Activated CD8-positive, alpha-beta memory T cell treated with anti-CD3 and anti-CD28 coated beads, Interleukin-2, amount 50 U/mL, for 24 hours (primary cell): ENCODE measurements around the gene LDLRAD3.

Experiments used
- DNase-seq: peaks from one replicate; pipeline ENCODE4 v3.0.0-alpha.2; 2020; ENCODE audit errors: extremely low read depth

Gene LDLRAD3

DNA sequence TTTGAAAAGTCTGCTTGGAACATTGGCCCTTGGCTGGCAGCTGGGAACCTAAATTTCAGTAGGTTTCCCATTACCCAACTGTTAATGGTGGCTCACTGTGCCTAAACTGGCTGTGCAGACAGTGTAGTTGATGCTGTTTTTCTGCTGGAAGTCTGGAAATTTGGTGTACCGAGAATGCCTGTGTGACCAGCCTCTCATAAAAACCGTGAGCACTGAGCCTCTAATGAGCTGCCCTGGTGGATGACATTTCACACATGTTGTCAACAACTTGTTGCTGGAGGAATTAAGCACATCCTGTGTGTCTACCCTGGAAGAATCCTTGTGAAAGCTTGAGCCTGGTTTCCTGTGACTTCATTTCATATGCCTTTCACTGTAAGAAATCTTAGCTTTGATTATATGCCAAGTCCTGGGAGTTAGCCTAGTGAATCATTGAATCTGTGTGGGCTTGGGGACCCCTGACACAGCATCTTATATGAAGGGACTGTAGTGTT, 131.1 kb downstream of the LDLRAD3 start:
- no peak for DNase-seq

DNA sequence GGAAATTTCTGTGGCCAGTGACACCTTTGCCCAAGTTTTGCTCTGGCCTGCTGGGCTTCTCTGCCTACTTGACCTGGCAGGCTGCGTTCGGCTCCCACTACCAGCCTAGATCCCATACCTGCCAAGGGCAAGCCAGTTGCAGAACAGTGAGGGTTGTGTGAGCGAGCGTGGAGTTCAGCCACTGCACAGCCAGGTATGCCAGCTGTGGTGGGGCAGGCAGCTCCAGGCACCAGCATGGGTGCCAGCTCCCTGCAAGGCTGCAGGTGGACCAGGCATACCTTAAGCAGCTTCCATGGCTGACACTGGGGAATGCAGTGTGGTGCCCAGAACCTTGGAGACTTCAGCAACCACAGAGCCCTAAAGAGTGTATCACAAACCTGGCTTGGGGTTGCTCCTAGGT, 133.5 kb downstream of the LDLRAD3 start:
- no peak for DNase-seq

DNA sequence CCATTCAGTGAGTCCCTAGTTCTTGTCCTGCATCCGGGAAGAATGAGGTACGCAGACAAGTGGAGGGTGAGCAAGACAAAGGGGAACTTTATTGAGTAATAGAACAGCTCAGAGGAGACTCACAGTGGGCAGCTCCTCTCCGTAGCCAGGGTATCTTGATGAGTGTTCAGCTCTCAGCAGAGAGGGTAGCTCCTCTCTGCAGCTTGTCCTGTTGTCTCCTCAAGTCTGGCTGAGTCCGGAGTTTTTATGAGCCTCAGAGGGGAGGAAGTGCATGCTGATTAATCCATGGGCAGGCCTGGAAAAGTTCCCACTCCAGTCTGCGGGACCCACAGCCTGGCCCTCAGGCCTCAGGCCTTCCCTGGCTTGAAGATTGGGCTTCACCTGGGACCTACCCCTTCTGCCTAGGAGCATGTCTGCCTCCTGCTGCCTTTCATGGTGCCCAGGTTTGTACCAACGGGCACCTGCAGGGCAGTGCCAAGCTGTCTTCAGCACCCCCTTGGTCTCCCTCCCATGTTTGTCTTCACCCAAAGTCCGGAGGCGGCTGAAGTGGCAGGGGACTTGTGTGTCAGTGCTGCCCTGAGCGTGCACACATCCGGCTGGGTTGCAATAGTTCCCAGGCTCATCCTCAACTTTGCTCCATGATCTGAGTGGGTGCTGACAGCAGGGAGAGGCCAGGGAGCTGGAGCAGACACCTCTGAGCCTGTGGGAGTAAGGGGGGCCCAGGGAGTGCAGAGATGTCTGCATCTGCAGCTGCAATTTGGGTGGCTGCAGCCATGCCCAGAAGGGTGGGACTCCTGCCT, 134.2 kb downstream of the LDLRAD3 start:
- no peak for DNase-seq

DNA sequence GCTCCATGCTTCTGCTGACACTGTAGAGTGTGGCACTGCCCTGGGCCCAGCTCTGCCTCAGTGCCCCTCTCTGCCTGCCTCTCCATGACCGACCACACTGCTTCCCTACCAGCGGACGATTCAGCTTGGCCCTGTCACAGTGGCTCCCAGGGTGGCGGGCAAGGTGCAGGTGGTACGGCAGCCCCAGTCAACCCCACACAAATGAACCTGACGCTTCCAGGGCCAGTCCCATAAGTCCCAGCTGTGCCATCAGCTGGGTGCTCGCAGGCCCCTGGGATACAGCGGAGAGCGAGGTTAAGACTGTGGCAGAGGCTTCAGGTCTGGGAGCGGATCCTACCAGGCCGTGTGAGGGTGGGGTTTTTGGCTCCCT, 134.8 kb downstream of the LDLRAD3 start:
- no peak for DNase-seq

- DNase-seq, result no peak
Measured at GRCh38 chr11:36079878-36080675, 136.2 kb downstream of the LDLRAD3 start.

- no peak for DNase-seq
Measured at GRCh38 chr11:36081274-36081945, 137.5 kb downstream of the LDLRAD3 start.

DNA sequence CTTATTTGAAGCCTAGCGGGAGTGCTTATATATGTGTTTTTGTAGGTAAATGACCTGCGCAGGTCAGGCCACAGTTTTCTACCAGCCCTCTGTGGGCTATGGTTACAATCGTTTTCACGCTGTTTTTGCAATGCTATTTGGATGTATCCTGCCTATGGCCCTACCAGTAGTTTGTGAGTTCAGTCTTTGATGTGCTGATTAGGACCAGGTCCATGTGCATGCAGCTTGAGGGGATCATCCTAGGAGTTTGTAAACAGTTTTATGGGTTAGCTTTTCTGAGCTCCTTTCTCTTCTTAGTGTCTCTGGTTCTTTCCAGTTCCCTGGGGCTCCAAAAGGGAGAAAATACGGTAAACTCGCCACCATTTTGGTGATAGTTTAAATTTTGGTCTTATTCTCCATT, 142.5 kb downstream of the LDLRAD3 start:
- no peak for DNase-seq

GRCh38 chr11:36088266-36088972, 144.6 kb downstream of the LDLRAD3 start:
- no peak for DNase-seq

GRCh38 chr11:36089920-36090319, 146.1 kb downstream of the LDLRAD3 start:
- no peak for DNase-seq

DNA sequence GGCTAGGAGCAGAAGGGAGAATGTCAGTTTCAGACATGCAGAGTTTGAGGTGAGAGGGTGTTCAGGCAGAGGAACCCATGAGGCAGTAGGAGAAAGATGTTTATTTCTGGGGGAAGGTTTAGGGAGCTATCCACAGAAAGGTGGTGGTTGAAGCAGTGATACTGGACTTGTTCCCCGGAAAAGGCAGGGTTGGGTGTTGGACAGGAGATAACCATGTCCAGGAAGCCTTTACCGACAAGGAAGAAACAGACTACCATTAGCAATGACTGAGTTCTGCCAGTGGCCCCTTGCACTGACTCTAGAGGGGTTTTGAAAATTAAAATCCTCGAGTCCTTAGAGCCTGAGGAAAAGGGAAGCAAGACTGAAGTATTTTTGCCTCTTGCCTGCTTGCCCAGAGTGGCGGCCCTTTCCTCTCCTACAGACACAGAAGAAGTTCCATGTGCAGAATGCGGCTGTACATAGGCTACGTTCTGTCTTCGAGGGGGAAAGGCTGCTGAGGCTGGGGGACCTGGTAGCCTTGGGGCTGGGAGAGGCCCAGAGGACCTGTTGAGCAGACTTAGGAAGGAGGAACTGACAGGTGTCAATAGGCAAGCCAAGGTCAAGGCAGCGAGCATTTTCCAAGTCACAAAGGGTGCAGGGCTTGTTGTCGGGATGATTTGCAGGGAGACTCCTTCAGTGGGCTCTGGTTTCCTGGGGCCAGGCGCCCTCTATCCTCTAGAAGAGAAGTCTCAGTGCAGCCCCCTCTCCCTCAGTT, 146.7 kb downstream of the LDLRAD3 start:
- no peak for DNase-seq

DNA sequence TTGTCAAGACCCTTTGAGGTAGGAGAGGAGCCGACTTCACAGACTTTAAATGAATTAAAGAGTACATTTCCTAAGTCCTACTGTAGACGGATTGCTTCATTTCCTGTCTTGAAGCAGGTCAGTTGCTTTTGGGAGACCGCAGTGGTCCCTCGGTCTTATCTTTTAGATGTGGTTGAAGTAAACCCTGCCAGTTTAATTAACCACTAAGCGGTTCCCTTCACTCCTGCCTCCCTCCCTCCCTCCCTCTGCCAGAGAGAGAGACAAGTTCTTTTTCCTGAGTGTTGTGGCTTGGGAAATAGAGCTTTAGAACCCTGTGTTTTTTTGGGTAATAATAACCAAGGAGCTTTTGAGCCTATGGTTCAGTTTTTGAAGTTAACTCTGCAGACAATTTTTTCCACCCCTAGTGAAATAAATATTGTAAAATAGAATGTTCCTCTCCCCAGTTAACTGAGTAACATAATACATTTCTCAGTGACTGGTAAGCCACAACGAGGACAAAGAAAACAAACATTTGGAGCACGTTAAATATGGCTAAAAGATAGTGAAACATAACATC, 147.5 kb downstream of the LDLRAD3 start:
- DNase-seq, result no peak

DNA sequence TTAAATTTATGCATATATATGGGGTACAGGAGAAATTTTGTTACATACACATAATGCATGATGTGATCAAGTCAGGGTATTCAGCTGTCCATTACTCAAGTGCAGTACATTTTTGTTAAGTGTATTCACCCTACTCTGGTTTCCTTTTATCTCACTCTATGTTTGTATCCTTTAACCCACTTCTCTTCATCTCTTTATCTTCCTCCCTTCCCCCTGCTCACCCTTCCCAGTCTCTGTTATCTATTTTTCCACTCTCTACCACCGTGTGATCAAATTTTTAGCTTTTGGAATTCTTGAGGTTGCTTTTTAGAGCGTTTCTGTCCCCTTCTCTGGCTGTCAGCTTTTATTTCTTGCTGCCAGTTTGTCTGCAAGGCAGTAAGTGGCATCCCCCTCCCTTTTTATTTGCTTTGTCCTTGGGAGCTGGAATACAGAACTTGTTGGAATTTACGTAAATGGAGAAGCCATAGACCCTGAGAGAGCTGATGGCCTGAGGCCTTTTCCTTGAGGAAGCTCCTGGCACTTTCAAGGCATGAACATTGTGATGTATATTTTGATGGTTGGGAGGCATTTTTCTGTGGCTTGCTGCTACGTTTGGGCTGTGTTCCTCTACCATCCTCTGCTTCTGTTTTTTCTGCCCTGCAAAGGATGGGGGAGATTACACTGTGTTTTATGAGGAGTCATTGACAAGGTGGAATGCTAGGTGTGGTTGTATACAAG, 148.6 kb downstream of the LDLRAD3 start:
- DNase-seq, result no peak

DNA sequence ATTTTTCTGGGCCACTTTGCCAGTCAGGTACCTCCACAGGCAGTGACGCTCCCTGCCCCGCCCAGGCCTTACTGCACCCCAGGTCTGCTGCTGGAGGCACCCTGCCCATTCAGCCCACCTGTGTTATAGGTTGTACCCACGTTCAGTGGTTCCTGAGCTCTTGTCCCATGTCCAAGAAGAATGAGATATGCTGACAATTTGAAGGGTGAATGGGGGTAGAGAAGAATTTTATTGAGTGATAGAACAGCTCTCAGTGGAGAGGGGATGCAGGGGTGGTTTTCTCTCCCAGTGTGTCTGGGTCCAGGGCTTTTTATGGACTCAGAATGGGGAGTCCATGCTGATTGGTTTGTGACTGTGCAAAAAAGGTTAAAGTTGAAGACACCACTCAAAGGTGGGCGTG, 149.7 kb downstream of the LDLRAD3 start:
- no peak for DNase-seq

DNA sequence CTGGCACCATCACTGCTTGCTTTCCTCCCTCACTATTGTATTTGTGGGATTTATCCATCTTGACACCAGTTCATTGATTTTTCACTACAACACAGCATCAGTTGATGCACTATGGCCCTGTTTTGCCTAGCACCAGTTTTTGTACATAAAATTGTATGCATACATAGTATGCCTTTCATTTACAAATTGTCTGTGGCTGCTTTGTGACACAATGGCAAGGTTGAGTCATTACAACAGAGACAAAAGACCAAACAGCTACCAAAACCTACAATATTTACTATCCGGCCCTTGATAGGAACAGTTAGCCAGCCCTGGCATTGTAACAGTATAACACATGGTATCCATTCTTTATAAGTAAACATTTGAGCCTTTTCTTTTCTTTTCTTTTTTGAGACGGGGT, 150.3 kb downstream of the LDLRAD3 start:
- no peak for DNase-seq

DNA sequence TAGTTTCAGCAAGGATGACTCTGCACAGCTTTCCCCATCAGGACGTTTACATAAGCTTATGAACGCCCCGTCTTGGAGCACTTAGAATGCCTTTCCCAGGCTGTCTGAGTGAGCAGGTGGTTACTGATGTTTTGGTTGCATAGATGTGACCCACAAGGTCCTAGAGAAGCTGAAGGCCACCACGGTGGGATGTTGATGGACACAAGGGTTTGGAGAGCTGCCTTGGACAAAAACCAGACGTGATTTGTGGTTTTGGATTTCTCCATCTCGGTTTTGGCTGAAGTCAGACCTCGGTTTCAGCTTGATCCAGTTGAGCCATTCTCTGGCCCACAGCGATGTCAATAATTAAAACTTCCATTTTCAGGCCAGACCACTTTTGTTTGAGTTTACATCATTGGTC, 151.9 kb downstream of the LDLRAD3 start:
- no peak for DNase-seq

GRCh38 chr11:36097219-36097650, 153.4 kb downstream of the LDLRAD3 start:
- DNase-seq, result no peak

- no peak for DNase-seq
Measured at GRCh38 chr11:36098087-36098486, 154.2 kb downstream of the LDLRAD3 start.

DNA sequence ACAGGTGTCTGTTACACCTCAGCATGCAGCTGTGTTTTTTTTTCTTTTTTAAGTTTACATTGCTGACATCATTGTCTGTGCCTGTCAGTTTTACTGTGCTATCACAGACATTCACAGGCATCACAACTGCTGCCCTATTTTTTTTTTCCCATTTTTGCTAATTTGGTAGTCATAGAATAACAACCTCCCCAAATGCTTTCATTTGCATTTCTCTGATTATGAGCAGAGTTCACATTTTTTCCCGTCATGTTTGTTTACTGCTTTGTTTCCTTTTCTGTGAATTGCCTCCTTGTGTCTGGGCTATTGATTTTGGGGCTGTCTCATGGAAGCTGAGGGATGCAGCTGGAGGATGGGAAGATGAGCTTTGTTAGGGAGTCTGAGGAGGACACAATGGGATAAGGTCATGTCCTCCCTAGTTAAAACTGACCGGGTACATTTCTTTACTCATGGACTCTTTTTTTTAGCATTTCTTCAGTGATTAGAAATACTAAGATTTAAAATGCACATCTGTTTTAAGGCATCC, 155.1 kb downstream of the LDLRAD3 start:
- DNase-seq, result no peak

- DNase-seq, result no peak
Measured at GRCh38 chr11:36101466-36101865, 157.6 kb downstream of the LDLRAD3 start.

DNA sequence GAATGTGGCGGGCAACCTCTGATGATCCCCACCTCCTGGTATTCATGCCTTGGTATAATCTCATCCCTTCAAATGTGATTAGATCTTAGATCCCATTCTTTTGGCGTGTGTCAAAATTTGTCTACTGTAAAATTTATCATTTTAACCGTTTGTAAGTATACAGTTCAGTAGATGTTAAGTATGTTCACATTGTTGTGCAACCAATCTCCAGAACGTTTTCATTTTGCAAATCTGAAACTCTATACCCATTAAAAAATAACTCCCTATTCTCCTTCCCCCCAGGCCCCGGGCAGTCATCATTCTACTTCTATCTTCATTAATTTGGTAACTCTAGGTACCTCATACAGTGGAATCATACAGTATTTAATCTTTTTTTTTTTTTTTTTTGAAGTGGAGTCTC, 159.0 kb downstream of the LDLRAD3 start:
- DNase-seq, result no peak
